HK-2 (cell line): ENCODE data around the gene CELA3A.
"Not testable (repeated sequence)": the region's sequence is repeated elsewhere in the genome, so short reads cannot be mapped to it uniquely, and the experiment has no call there.

Experiments
- DNase-seq: peaks from one replicate; pipeline ENCODE4 v3.0.0-alpha.2; 2018; ENCODE audit not compliant: unreplicated experiment

Gene CELA3A

DNA sequence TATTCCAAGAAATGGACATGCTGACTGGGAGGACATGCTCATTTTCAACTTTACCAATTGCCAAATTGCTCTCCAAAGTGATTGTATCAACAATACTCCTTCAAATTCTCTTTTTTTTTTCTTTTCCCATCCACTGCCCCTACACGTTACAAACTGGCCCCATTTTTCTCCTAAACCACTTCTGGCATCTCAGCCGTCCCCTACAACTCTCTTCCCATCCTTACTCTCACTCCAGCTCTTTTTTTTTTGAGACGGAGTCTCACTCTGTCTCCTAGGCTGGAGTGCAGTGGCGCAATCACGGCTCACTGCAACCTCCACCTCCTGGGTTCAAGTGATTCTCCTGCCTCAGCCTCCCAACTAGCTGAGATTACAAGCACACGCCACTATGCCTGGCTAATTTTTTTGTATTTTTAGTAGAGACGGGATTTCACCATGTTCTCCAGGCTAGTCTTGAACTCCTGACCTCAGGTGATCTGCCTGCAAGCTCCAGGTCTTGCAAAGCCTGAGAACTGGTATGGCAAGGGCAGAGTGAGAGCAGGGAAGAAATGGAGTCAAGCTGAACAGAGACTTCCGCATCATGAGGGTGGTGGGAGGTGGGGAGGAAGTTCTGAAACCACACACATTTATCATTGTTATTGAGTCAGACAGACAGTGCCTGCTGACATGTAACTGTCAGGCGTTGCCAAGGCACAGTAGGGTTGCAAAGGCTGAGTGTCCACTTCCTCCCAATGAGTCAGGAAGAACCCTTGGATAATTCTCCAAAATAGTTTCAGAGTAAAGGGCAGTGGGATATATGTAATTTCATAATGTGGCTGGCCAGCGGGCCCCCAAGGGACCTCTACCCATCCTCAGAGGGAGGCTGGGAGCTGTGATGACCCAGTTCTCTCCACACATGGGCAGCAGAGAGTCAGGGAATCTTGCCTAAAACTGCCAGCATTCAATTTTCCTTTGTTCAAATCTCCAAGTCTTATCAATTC lies 17.4 kb downstream of the CELA3A start:
- peak; percentile 80 for DNase-seq

GRCh38 chr1:22021061-22021460 lies 19.6 kb downstream of the CELA3A start:
- no peak for DNase-seq

- peak; percentile 58 for DNase-seq
Measured at GRCh38 chr1:22024485-22025367, 23.3 kb downstream of the CELA3A start.

DNA sequence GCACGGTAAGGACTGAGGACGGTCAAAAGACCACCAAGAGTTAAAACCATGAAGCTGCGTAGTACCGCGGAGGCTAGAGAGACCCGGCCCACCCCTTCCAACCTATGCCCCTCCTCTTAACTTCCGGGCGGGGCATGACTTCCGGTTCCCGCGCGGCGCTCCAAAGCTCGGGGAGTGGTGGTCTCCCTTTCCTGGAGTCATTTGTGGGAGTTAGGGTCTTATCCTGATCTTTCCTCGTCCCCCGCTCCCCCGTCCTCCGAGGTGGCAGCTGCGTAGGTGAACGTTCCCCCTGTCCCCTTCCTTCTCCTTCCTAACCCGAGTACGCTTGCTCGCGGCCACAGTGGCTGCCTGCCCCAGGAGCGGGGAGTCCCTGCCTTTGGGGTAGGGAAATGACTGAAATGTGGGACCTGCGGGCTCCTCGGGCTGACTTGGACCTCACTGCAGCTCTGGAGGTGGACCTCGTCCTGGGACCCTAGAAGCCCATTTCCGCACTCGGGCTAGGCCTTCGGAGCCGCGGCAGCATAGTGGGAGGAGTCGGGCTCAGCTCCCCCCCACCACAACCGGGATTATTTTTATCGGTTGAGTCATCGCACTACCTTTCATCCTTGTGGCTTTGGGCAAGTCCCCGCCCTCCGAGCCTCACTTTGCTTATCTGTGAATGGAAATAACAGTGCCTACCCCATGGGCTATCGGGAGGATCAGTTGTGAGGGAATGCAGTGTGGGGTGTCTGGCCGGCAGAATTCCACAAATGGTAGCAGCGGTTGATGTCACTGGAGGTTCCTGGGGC lies 24.1 kb downstream of the CELA3A start:
- DNase-seq: peak; percentile 87

GRCh38 chr1:22026924-22027289 lies 25.4 kb downstream of the CELA3A start:
- no peak for DNase-seq

DNA sequence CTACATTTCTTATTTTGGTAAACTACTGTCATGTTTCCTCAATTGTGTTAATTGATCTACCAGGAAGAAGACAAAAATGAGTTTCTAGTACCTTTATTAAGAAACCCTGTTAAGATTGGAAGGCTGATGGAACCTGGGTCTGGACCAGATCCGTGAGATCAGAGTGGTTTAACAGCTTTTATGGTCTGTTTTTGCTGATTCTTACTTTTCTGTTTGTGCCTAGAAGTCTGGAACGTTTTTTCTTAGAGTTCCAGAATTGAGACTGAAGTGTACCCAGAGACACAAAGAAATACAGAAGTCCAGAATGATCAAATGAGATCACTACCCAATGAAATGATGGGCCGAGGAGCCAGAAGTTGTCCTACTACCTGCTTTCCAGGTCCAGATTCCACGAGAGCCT lies 28.6 kb downstream of the CELA3A start:
- DNase-seq: no peak

- no peak for DNase-seq
Measured at GRCh38 chr1:22030473-22030872, 29.0 kb downstream of the CELA3A start.

DNA sequence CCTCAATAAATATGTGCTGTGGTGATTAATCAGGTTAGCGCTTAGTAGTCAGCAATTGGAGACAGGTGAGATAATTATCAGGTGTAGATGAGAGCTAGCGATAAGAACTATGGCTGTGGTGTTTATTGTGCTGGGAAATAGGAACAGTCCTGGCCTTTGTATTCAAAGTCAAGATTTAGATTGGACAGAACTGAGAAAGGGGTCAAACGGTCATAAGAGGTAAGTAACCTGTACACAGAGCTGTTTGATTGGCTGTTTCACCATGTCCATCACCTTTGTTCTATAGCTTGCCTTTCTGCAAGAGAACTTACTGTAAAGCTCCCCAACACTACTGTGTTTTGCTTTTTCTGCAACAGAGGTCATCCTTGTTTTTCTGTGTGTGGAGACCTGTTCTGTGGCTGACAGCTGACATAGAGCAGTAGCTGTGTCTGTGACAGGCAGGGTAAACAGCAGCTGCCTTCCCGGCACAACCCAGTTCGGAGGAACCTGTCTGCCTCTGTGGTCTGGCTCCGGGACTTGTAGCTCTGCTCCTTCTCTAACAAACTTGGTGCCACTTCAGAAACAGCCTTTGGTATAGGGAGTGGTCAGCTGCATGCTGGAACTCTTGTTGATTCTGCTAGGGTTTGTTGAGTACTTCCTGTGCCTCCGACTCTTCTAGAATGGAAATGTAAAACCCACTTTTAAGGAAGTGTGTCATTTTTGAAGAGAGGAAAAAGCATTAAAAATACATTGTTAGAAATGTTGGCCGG lies 29.9 kb downstream of the CELA3A start:
- DNase-seq: no peak

- not testable (repeated sequence) for DNase-seq
Measured at GRCh38 chr1:22034834-22035233, 33.4 kb downstream of the CELA3A start.

GRCh38 chr1:22037520-22037919 lies 36.1 kb downstream of the CELA3A start:
- DNase-seq: no peak

DNA sequence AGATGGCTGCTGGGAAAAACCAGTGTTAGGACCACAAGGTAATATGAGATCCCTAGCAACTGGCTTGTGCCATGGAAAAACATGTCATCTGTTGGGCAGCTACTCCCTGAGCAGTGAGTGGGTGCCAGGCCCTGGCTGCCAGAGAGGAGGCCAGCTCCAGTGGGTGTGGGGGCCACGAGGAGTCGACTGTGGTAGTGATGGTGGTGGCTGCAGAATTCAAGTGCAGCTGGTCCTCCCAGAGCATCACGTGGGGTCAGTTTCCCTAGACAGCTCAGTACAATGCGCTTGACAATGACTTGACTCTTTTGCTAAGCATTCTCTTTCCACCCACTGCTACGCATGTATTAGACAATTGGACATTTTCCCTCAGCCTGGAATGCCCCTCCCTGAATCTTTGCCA lies 36.6 kb downstream of the CELA3A start:
- no peak for DNase-seq

DNA sequence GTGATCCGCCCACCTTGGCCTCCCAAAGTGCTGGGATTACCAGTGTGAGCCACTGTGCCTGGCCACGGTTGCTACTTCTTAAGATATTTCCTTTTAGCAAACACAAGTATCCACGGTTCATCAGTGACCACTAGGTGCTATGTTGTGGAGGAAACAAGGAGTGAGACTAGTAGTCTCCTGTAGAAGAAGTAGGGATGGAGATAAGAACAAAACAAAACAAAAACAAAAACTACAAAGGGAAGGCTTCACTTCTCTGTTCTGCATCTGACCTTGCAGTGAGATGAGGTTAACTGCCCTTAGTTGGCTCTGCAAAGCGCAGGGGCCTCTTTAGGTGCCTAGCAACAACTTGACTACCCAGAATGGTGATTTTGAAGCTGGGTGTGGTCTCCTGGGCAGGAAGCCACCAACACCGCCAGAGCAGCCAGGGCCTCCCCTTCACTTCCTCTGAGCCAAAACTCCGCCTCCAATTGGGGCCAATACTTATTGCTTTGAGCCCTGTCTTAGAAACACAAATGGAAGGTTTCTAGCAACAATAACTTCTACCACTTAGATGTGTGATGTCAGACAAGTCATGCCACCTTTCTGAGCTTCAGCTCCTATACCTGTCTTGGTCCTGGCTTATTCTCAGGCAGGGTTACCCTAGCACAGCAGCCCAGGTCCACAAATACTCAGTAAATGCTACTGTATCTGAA lies 38.3 kb downstream of the CELA3A start:
- no peak for DNase-seq

DNA sequence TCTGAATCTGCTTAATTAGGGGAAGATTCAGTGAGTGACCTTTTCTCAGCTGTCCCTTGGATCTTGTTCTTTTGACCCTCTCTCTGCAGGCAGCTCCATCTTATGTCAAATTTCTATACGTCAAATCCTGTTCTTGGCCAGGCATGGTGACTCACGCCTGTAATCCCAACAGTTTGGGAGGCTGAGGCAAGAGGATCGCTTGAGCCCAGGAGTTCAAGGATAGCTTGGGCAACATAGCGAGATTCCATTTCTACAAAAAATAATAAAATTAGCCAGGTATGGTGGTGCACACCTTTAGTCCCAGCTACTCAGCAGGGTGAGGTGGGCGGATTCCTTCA lies 38.8 kb downstream of the CELA3A start:
- DNase-seq: no peak

DNA sequence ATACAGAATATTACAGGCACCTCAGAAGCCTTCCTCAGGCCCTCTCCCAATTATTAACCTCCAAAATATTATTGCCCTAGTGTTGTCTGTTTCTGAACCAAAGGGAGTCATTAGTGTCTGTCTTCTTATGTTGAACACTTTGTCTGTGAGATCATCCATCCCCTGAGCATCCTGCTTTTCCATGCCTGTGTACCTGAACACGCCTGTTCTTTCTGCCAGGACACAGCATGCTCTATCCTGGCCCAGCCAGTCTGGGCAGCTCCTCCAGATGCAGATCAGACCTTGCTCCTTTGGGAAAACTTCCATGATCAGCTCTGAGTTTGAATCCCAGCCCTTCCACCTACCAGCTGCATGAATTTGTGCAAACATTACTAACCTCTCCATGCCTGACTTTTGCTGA lies 40.0 kb downstream of the CELA3A start:
- DNase-seq: no peak

DNA sequence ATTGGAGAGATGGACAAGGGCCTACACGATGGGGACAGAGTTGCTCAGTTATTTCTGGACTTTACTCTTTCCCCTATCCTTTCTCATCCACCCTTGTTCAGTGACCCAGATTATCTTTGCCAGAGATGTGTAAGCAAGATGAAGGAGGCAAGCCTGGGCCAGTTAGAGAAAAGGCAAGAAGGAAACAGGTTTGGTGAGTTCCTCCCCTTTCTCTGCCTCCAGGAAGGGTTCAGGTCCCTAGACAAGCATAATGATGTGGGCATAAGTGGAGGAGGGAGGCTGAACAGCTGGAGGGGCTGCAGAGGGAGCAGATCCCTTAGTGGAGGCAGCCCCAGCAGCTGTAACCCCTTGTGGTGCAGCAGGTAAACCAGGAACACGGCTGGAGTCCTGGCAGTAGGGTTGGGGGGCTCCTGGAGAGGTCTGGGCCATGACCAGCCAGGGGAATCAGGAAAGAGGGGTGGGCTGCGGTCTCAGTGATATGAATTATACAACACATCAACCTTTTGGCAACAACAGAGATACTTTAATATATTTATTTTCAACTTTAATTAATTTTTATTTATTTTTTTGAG lies 41.8 kb downstream of the CELA3A start:
- no peak for DNase-seq

DNA sequence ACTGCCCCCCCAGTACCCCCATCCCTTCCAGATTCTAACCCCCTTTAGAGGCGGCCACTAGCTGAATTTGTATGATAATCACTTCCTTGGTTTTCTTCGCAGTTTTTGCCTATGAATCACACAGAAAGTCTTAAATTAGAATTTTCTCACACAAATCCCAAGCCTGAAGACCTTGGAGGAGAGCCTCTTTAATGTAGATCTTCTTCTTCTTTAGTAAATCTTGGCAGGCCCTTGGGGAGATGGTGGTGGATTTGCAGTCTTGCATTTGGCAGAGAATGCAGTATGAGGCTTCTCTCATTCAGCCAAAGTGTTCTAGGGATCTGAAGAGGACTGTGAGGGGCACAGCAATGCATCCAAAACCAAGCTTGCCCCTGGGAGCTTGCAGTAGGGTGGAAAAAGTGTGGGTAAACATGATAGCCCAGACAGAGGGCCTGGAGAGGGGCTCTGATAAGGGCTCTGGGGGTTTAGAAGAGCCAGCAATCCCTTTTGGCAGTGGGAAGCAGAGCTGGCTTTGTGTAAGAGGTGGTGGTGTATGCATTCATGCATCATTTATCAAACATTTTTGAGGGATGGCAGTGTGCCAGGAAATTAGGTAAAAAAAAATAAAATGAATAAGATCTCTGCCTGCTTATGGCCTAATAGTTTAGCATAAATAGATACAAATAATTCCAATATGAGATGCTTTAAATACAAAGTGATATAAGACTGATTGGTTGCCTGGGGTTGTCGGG lies 43.4 kb downstream of the CELA3A start:
- no peak for DNase-seq

DNA sequence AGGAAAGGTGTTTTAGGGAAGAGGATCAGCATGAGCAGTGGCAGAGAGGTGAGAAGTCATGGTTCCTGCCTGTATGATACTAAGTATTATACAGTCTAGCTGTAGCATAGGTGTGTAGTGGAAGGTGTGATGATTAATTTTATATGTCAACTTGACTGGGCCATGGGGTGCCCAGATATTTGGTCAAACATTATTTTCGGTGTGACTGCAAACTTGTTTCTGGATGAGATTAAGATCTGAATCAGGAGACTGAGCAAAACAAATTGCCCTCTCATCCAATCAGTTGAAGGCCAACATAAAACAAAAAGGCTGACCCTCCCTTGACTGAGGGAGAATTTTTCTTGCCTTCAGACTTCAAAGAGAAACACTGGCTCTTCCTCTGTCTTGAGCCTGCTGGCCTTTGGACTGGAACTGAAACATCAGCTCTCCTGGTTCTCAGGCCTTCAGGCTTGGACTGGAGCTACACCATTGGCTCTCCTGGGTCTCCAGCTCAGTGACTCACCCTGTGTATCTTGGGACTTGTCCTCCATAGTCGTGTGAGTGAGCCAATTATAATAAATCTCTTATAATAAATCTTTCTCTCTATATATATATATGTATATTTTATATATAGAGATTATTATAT lies 44.3 kb downstream of the CELA3A start:
- DNase-seq: no peak

DNA sequence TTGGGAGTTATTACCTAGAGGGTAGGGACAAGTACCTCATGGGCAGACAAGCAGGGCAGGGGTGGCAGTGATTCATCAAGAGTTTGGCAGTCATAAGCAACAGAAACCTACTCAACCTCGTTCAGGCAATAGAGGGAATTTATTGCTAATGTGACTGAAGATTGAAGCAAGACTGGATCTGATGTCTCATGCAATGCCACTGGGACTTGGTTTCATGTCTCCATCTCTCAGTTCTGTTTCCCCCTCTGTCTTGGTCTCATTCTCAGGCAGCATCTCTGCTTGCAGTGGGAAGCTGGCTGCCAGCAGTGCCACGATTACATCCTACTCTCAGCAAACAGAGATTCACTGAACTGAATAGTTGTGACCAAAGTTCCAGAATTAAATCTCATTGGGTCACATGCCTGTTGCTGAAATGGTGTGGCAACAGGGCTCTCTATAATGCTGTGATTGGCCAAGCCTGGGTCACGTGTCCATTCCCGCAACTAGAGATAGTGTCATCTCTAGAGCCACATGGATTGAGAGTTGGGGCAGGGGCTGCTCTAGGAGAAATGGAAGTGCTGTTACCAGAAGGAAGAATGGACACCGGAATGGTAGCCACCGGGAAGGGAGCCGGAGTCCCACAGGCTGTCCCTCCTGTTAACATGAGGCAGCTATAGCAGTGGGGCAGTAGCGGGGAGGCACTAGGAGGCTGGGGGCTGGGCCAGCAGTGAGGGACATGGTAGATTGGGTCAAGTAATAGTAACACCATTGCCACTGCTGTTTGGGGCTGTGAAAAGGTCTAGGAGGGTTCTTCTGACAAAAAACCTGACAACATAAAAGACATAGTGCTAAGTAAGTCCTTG lies 47.1 kb downstream of the CELA3A start:
- no peak for DNase-seq
